GM19395 (cell line): ENCODE data around the gene TCEAL1.
"Not testable (repeated sequence)": the region's sequence is repeated elsewhere in the genome, so short reads cannot be mapped to it uniquely, and the experiment has no call there.

ENCODE experiments used
- ATAC-seq: cut with Tn5 transposase; IDR thresholded peaks from one replicate; pipeline ENCODE4 v1.9.1; 2021; ENCODE audit warnings: mild to moderate bottlenecking, moderate library complexity; ENCODE audit not compliant: unreplicated experiment

TCEAL1 gene

GRCh38 chrX:103631145-103631544, 2.4 kb downstream of the TCEAL1 start:
- ATAC-seq: no peak

- no peak for ATAC-seq
Observed at GRCh38 chrX:103635436-103635835, 6.7 kb downstream of the TCEAL1 start.

GRCh38 chrX:103637604-103638338, 9.0 kb downstream of the TCEAL1 start:
- no peak for ATAC-seq

GRCh38 chrX:103638479-103639346, 9.9 kb downstream of the TCEAL1 start:
- ATAC-seq: not testable (repeated sequence)

GRCh38 chrX:103640401-103641155, 11.8 kb downstream of the TCEAL1 start:
- no peak for ATAC-seq

- no peak for ATAC-seq
Observed at GRCh38 chrX:103644125-103644524, 15.3 kb downstream of the TCEAL1 start.

GRCh38 chrX:103647630-103648029, 18.9 kb downstream of the TCEAL1 start:
- ATAC-seq: no peak

GRCh38 chrX:103651151-103651773, 22.5 kb downstream of the TCEAL1 start:
- ATAC-seq: no peak

- ATAC-seq: not testable (repeated sequence)
Observed at GRCh38 chrX:103655230-103656000, 26.6 kb downstream of the TCEAL1 start.

- no peak for ATAC-seq
Observed at GRCh38 chrX:103656617-103657016, 27.8 kb downstream of the TCEAL1 start.

GRCh38 chrX:103657066-103657465, 28.3 kb downstream of the TCEAL1 start:
- ATAC-seq: not testable (repeated sequence)

GRCh38 chrX:103658681-103659433, 30.1 kb downstream of the TCEAL1 start:
- no peak for ATAC-seq

- ATAC-seq: not testable (repeated sequence)
Observed at GRCh38 chrX:103659460-103659859, 30.7 kb downstream of the TCEAL1 start.

GRCh38 chrX:103663981-103664762, 35.4 kb downstream of the TCEAL1 start:
- ATAC-seq: no peak

GRCh38 chrX:103666202-103667107, 37.7 kb downstream of the TCEAL1 start:
- ATAC-seq: no peak

GRCh38 chrX:103669745-103670144, 41.0 kb downstream of the TCEAL1 start:
- ATAC-seq: no peak
